ENCODE data around the gene GNPTG. TPM values are rescaled to one million over a fixed set of nuclear protein-coding genes. Genes with fewer than 3 reads are reported as not detected.

The GNPTG gene
- total RNA-seq, 4 donors from 2014 or later: 38.8 to 78.4 (median 66.5) TPM

DNA sequence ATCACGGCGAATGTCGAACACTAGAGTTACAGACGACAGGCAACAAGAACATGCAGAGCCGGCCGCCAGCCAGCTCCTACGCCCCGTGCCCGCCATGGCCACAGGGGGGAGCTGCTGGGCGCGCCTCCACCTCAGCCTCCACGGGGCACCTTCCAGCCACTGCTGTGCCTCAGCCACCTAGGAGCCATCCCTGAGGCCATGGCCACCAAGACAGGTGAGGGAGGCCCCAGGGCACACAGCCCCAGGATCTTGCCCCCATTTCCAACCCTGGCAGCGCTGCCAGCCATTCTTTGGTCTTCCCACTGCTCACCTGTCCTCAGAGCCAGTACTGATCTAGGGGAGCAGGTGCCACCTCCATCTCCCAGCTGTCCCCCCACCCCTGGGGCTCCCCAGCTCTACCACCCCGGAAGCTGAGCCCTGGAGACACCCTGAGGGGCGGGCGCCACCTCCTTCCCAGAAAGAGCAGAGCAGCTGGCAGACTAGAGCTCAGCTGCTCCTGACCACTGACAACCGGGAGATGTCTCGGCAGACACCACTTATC, 11.8 kb downstream of the GNPTG start:
- TF ChIP-seq, protein P1, sequence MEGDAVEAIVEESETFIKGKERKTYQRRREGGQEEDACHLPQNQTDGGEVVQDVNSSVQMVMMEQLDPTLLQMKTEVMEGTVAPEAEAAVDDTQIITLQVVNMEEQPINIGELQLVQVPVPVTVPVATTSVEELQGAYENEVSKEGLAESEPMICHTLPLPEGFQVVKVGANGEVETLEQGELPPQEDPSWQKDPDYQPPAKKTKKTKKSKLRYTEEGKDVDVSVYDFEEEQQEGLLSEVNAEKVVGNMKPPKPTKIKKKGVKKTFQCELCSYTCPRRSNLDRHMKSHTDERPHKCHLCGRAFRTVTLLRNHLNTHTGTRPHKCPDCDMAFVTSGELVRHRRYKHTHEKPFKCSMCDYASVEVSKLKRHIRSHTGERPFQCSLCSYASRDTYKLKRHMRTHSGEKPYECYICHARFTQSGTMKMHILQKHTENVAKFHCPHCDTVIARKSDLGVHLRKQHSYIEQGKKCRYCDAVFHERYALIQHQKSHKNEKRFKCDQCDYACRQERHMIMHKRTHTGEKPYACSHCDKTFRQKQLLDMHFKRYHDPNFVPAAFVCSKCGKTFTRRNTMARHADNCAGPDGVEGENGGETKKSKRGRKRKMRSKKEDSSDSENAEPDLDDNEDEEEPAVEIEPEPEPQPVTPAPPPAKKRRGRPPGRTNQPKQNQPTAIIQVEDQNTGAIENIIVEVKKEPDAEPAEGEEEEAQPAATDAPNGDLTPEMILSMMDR (IDR thresholded peaks at IDR 0.05; ENCODE audit: low read depth): no peak

DNA sequence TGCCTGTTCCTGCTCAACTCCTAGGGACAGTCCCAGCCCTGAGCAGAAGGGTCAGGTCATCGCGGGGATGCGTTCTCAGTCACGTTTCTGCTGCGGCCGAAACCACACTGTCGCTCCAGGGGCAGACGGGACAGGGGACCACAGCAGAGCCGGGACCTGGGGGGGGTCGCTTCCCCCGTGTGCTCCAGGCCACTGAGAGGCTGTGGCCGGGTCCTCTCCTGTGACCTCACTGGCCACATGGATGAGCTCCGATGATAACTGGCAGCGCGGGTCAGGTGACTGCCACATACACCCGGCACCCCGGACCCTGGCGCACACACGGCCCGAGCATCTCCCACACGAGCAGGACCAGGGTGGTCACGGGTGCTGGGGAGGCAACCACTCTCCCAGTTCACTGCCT, 12.8 kb downstream of the GNPTG start:
- TF ChIP-seq, protein P1 (IDR thresholded peaks at IDR 0.05; ENCODE audit: low read depth): no peak

GRCh38 chr16:1366060-1366711, 14.5 kb downstream of the GNPTG start:
- TF ChIP-seq, protein P1 (IDR thresholded peaks at IDR 0.05; ENCODE audit: low read depth): no peak

- TF ChIP-seq, protein P1 (IDR thresholded peaks at IDR 0.05; ENCODE audit: low read depth): no peak
These were observed 15.1 kb downstream of the GNPTG start for GRCh38 chr16:1366712-1367299.

DNA sequence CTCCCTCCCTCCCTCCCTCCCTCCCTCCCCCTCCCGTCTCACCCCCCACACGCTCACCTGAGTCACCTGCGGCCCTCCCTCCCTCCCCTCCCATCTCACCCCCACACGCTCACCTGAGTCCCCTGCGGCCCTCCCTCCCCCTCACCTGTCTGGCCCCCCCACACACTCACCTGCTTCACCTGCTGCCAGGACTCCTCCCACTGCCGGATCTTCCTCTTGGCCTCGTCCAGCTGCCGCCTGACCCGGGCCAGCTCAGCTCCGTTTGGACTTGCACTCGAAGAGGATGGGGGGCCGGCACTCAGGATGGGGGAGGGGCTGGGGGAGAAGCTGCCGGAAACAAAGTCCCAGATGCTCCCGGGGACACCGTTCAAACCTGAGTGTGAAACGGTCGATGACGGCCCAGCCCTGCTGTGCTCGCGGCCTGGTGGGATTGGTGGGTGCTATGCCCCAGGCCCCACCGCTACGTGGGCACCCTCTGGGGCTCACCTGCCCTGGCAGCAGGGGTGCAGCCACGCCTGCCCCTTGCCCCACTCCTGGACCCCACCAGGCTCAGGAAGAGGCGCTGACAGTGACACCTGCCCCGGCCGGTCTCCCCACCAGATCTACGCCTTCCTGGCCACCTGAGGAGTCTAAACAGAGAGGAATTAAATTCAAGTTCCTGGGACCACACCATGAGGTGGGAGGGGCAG, 15.9 kb downstream of the GNPTG start:
- TF ChIP-seq, protein P1 (IDR thresholded peaks at IDR 0.05; ENCODE audit: low read depth): no peak

DNA sequence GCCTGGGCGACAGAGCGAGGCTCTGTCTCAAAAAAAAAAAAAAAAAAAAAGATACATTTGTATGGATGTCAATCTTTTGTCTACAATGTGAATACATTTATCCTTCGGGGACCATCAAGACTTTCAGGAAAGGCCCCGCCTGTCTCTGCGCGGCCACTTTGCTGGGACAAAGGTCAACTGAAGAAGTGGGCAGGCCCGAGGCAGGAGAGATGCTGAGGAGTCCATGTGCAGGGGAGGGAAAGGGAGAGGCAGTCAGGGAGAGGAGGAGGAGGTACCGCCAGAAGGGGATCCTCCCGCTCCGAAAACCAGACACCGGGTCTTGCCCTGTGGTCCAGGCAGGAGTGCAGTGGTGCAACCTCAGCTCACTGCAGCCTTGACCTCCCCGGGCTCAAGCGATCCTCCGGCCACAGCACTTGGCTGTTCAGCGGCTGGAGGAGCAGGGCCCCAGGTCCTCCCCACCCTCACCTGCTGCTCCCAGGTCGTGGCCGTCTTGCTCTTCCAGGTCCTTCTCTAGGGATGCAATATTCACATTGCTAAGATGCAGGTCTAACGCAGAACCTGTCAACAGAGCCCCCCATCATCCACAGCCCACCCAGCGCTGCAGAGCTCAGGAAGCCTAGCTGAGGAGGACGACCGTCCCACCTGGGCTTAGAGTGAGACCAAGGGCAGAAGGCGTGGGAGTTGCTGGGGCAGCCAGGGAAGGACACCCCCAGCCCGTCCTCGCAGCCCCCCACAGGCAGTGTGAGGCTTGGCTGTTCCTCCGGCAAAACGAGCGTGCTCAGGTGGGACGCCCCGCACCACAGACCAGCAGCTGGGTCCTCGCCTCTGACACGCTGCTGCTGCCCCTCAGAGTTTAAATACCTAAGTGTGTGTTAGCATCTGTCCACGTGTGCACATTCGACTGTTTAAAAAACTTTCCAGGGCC, 19.6 kb downstream of the GNPTG start:
- TF ChIP-seq, protein P1 (IDR thresholded peaks at IDR 0.05; ENCODE audit: low read depth): no peak
